GM18505 (cell line): ENCODE measurements around the gene WDR45B.
"Not testable (repeated sequence)": the region's sequence is repeated elsewhere in the genome, so short reads cannot be mapped to it uniquely, and the experiment has no call there.

ENCODE experiments used
- ATAC-seq: cut with Tn5 transposase; IDR thresholded peaks from one replicate; pipeline ENCODE4 v1.9.1; 2021; ENCODE audit not compliant: unreplicated experiment
- POLR2A ChIP-seq: IDR thresholded peaks from 4 replicates; pipeline ENCODE4 v1.6.1; 2011; ENCODE audit warnings: borderline replicate concordance; ENCODE audit not compliant: insufficient read depth, insufficient read length; ENCODE audit errors: extremely low read depth

Gene WDR45B

GRCh38 chr17:82590216-82590615, 58.0 kb downstream of the WDR45B start:
- no peak for ATAC-seq
- no peak for TF ChIP-seq POLR2A

- TF ChIP-seq POLR2A = no peak
Observed at GRCh38 chr17:82589851-82590180, 58.4 kb downstream of the WDR45B start.

DNA sequence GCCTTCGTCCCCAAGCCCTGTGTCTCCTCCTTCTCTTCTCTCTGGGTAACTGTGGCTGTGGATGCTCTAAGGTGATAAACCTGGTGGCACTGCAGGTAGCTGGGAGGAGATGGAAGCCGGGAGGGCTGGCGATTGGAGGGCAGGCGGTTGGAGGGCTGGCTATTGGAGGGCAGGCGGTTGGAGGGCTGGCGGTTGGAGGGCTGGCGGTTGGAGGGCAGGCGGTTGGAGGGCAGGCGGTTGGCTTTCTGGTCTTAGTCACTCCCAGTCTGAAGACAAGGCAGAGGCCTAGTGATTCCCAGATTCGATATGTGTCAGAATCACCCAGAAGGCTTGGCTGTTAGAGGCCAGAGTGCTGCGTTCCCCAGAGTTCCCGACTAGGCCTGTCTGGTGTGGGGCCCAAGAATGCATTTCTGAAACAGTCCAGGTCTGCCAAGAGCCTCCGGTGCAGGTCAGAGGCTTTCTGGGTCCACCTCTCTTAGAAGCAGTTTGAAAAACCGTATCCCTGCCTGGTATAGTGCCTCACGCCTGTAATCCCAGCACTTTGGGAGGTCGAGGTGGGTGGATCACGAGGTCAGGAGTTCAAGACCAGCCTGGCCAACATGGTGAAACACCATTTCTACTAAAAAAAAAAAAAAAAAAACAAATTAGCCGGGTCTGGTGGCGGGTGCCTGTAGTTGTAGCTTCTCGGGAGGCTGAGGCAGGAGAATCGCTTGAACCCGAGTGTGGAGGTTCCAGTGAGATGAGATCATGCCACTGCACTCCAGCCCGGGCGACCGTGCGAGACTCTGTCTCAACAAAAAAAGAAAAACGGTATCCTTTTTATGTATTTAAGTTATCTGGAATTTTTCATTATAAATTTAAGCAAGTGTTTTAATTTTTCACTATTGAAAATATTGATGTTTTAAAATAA, 59.7 kb downstream of the WDR45B start:
- TF ChIP-seq POLR2A = no peak
- no peak for ATAC-seq

More at GRCh38 chr17:82589851-82590180, 58.4 kb downstream of the WDR45B start:
- no peak for ATAC-seq

DNA sequence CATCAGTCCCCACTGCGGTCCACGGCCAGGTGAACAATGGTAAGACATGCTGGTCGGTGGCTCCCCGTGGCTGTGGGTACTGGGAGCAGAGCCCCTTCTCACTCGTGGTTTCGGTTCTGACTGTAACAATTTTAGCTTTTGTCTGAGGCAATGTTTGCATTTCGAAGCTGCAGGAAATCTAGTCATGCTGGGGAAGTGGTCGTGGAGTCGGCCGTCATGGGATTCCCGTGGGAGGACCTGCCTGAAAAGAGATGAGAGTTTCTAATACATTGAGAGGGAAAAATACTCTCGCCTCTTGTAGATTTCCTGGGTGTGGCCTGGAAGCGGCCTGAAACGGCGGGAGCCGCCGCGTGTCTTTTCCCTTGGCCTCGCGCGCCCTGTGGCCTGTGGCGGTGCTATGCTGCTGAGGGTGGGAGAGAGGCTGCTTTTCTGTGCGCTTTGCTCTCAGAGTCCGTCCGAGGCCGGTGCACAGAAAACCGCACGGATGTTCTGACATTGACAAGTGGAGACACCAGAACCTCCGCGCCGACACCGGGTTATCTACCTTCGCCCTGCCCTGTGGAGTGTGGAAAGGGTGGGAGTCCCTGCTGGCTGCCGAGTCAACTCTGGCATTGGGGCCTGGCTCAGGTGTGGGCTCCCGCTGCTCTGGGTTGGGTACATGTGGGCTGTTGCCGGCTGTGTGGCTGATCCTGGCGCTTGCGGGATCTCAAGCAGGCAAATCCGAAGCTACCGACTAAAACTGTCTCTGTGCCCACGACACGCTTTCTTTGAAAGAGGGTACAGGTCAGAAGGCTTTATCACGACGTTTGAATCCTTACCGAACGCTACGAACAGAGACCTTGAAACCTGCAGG, 60.8 kb downstream of the WDR45B start:
- no peak for TF ChIP-seq POLR2A
- no peak for ATAC-seq

DNA sequence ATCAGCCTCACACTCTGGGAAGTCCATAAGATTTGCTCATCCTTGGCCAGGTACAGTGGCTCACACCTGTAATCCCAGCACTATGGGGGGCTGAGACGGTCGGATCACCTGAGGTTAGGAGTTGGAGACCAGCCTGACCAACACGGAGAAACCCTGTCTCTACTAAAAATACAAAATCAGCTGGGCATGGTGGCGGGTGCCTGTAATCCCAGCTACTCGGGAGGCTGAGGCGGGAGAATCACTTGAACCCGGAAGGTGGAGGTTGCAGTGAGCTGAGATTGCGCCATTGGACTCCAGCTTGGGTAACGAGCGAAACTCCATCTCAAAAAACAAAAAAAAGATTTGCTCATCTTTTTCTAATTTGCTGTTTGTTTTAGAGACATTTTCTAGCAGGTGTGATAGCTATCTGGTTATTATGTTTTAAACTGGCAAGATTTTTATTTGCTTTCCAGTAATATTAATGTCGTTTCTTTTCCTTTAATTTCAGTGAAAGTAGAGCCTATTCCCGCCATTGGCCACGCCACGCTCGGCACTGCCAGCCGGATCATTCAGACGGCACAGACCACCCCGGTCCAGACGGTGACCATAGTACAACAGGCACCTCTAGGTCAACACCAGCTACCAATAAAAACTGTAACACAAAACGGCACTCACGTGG, 61.5 kb downstream of the WDR45B start:
- no peak for TF ChIP-seq POLR2A
- no peak for ATAC-seq

- ATAC-seq = not testable (repeated sequence)
Observed at GRCh38 chr17:82585935-82586575, 62.2 kb downstream of the WDR45B start.

DNA sequence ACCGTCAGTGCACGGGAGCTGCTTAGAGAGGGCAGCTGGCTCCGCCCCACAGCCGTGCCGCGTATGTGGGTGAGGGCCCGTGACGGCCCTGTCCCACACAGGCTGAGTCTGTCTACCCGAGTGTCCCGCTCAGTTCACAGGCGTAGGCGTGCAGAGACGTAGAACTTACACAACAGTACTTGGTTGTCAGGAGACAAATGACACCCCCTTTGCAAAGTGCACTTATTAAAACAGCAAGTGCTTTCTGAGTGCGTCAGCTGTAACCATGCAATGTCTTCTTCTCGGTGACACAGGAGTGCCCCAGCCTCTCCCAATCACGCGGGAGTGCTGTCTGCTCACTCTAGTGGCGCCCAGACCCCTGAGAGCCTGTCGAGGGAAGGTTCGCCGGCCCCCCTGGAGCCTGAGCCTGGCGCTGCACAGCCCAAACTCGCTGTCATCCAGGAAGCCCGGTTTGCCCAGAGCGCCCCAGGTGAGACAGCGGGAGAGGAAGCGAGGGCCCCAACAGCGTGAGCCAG, 64.5 kb downstream of the WDR45B start:
- no peak for TF ChIP-seq POLR2A

DNA sequence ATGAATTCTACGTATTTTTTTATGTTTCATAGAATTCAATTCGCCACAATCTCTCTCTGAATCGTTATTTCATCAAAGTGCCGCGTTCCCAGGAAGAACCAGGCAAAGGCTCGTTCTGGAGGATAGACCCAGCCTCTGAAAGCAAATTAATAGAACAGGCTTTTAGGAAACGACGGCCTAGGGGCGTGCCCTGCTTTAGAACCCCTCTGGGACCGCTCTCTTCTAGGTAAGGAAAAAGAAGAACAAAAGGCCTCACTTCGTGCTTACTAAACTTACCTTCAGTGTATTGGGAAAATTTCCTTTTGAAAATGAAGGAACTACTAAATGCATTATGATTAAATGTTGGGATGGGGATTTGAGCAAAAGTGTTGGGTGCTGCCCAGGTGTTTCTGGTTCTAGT, 65.5 kb downstream of the WDR45B start:
- ATAC-seq = no peak
- no peak for TF ChIP-seq POLR2A

More for the DNA sequence above, 64.5 kb downstream of the WDR45B start:
- no peak for ATAC-seq

DNA sequence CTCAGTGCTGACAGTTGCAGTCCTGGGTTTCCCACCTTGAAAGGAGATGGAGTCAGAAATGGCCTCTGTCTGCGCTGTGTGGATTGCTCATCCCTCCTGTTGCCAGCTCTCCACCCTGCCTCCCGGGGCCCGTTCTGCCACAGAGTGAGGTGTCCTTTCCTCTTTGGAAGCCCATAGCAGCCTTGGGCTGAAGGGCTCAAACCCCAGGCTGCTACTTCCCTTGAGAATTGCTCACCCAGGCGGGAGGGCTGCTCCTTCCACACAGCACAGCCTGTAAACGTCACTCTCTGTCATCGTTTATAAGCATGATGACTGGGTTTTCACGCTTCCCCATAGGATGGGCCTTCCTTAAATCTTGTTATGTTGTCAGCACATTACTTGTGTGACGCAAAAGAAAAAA, 66.0 kb downstream of the WDR45B start:
- ATAC-seq = no peak
- TF ChIP-seq POLR2A = no peak

DNA sequence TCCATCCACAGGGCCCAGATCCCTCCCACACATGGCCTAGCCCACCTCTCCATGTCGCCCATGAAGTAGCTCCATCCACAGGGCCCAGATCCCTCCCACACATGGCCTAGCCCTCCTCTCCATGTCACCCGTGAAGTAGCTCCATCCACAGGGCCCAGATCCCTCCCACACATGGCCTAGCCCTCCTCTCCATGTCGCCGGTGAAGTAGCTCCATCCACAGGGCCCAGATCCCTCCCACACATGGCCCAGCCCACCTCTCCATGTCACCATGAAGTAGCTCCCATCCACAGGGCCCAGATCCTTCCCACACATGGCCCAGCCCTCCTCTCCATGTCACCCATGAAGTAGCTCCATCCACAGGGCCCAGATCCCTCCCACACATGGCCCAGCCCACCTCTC, 68.3 kb downstream of the WDR45B start:
- ATAC-seq = not testable (repeated sequence)

DNA sequence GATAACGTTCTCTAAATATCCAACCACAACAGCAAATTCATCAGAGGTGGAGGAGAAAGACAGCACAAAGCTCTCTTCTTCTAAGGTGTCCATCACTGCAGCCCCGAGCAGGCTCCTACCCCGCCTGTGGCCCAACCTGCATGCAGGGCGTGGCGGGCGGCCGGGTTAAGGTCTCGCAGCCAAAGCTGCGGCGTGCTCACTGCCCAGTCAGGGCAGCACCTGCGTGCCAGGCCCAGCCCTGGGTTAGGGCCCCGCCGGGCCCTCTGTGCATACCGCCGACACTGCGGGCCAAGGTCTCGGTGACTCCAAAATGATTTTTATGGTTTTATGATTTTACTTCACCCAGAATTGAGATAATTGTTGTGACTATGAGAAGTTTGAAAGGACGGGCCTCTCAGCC, 70.9 kb downstream of the WDR45B start:
- no peak for ATAC-seq
- TF ChIP-seq POLR2A = no peak

DNA sequence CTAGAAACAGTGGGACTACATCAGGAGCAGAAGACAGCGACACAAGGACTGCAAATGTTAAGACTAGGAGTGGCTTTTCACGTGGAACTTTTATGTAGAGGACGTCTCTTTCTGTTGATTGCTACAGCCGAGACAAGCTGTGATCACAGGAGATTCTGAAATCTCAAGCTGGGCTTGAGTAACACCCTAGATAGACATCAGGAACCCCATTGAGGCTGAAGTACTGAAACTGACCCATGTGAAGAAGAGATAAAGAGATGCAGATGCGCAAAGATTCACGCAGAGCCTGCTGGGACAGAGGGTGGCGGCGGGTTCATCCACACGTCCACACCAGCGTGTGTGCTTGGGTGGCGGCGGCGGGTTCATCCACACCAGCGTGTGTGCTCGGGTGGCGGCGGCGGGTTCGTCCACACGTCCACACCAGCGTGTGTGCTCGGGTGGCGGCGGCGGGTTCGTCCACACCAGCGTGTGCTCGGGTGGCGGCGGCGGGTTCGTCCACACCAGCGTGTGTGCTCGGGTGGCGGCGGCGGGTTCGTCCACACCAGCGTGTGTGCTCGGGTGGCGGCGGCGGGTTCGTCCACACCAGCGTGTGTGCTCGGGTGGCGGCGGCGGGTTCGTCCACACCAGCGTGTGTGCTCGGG, 72.5 kb downstream of the WDR45B start:
- not testable (repeated sequence) for ATAC-seq

DNA sequence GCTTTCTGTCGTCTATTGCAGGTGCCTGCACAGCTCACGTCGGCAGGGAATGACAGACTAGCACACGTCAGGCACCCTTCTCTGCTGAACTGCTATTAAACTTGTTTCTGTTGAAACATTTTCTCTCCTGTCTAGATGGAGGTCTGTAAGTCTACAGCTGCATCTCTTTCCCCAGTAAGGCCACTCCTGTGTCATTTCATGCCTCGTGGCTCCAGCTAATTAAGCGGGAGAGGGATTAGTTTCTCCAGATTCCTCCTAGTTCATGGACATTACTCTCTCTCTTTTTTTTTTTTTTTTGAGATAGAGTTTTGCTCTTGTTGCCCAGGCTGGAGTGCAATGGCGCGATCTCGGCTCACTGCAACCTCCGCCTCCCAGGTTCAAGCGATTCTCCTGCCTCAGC, 74.2 kb downstream of the WDR45B start:
- TF ChIP-seq POLR2A = no peak

More for the DNA sequence above, 74.2 kb downstream of the WDR45B start:
- ATAC-seq = no peak
